ENCODE results near the gene ABI3BP. TPM values are rescaled to one million over a fixed set of nuclear protein-coding genes. Genes with fewer than 3 reads are reported as not detected.

The ABI3BP gene
- total RNA-seq, 1 experiment from 2014 or later = 0.15 TPM

GRCh38 chr3:100971798-100972197 lies 21.4 kb downstream of the ABI3BP start:
- ChIA-PET CTCF (no interaction called here), RAD21 (ENCODE audit: low non-redundant PET in 1 of 2, low total read pairs in 2 of 2, uncharacterized antibody in 2 of 2, unreplicated experiment in 2 of 2) (no interaction called here), POLR2A (no interaction called here)
- Histone ChIP-seq H3K36me3 (ENCODE audit: control insufficient read depth in 1 of 2, insufficient read depth in 2 of 2, low read length in 2 of 2) (no peaks in the 10 kb centered on the region), H3K79me2 (ENCODE audit: insufficient read depth, low read length) (no peaks in the 10 kb centered on the region), H2AFZ (ENCODE audit: low read depth, low read length, poor library complexity, severe bottlenecking) (no peak overlapping the region), H4K20me1 (ENCODE audit: insufficient read depth) (no peaks in the 10 kb centered on the region), H3K9ac (ENCODE audit: low read length) (no peak overlapping the region), H3K9me2 (ENCODE audit: insufficient read depth) (no peaks in the 10 kb centered on the region), H3K9me3 (ENCODE audit: control insufficient read depth in 1 of 2, insufficient read depth in 1 of 2, low read depth in 1 of 2, low read length in 2 of 2) (no peaks in the 10 kb centered on the region), H3K4me2 (ENCODE audit: low read length) (no peak overlapping the region), H3K27me3 (ENCODE audit: insufficient read depth, low read length) (no peaks in the 10 kb centered on the region), H3K4me1 (ENCODE audit: control insufficient read depth in 1 of 2, insufficient read depth in 2 of 2, low read length in 2 of 2) (no peaks in the 10 kb centered on the region), H3K4me3 (replicated peaks in 1 of 2; ENCODE audit: low read depth in 1 of 2, low read length in 2 of 2) (no peak overlapping the region), H3K27ac (ENCODE audit: low read depth, low read length) (no peak overlapping the region)
- intact Hi-C loops (cut with micrococcal nuclease) = no loop called here
- ATAC-seq = no peak
- TF ChIP-seq SP1 (IDR thresholded peaks at IDR 0.05; ENCODE audit: low read depth) = no peak
- TF ChIP-seq, protein P1, sequence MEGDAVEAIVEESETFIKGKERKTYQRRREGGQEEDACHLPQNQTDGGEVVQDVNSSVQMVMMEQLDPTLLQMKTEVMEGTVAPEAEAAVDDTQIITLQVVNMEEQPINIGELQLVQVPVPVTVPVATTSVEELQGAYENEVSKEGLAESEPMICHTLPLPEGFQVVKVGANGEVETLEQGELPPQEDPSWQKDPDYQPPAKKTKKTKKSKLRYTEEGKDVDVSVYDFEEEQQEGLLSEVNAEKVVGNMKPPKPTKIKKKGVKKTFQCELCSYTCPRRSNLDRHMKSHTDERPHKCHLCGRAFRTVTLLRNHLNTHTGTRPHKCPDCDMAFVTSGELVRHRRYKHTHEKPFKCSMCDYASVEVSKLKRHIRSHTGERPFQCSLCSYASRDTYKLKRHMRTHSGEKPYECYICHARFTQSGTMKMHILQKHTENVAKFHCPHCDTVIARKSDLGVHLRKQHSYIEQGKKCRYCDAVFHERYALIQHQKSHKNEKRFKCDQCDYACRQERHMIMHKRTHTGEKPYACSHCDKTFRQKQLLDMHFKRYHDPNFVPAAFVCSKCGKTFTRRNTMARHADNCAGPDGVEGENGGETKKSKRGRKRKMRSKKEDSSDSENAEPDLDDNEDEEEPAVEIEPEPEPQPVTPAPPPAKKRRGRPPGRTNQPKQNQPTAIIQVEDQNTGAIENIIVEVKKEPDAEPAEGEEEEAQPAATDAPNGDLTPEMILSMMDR (IDR thresholded peaks at IDR 0.05 in 2 of 3, conservative IDR thresholded peaks at IDR 0.05 in 1 of 3; ENCODE audit: borderline replicate concordance in 1 of 3, insufficient read depth in 1 of 3, low read depth in 2 of 3, low read length in 2 of 3) = no peak
- no peak for TF ChIP-seq TCF7L2 (IDR thresholded peaks at IDR 0.05; ENCODE audit: borderline replicate concordance, extremely low read depth, insufficient read depth, insufficient read length)
- TF ChIP-seq, protein P2, sequence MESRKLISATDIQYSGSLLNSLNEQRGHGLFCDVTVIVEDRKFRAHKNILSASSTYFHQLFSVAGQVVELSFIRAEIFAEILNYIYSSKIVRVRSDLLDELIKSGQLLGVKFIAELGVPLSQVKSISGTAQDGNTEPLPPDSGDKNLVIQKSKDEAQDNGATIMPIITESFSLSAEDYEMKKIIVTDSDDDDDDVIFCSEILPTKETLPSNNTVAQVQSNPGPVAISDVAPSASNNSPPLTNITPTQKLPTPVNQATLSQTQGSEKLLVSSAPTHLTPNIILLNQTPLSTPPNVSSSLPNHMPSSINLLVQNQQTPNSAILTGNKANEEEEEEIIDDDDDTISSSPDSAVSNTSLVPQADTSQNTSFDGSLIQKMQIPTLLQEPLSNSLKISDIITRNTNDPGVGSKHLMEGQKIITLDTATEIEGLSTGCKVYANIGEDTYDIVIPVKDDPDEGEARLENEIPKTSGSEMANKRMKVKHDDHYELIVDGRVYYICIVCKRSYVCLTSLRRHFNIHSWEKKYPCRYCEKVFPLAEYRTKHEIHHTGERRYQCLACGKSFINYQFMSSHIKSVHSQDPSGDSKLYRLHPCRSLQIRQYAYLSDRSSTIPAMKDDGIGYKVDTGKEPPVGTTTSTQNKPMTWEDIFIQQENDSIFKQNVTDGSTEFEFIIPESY (IDR thresholded peaks at IDR 0.05; ENCODE audit: extremely low read depth, insufficient replicate concordance, low read length) = no peak
- TF ChIP-seq YY1 (IDR thresholded peaks at IDR 0.05; ENCODE audit: extremely low read depth, insufficient replicate concordance, low read depth, low read length) = no peak
- TF ChIP-seq EZH2 (IDR thresholded peaks at IDR 0.05) = no peak
- TF ChIP-seq EGR1 (IDR thresholded peaks at IDR 0.05; ENCODE audit: low read depth) = no peak
- TF ChIP-seq CBX3 (IDR thresholded peaks at IDR 0.05; ENCODE audit: low read depth) = no peak
- no peak for TF ChIP-seq POLR2AphosphoS5 (IDR thresholded peaks at IDR 0.05; ENCODE audit: low read depth, low read length)
- no peak for TF ChIP-seq POLR2A (IDR thresholded peaks at IDR 0.05; ENCODE audit: borderline replicate concordance, extremely low read depth, insufficient read depth, insufficient read length)
- TF ChIP-seq EZH2phosphoT487 (IDR thresholded peaks at IDR 0.05; ENCODE audit: borderline replicate concordance) = no peak
- TF ChIP-seq SIN3A (IDR thresholded peaks at IDR 0.05; ENCODE audit: low read depth) = no peak
- no peak for TF ChIP-seq RAD21 (IDR thresholded peaks at IDR 0.05; ENCODE audit: low read depth)
- no peak for TF ChIP-seq CEBPB (IDR thresholded peaks at IDR 0.05; ENCODE audit: low read depth)
- no peak for TF ChIP-seq REST (IDR thresholded peaks at IDR 0.05; ENCODE audit: low read depth)
- no peak for TF ChIP-seq ELF1 (IDR thresholded peaks at IDR 0.05; ENCODE audit: borderline replicate concordance, low read depth)
- TF ChIP-seq, protein P3, sequence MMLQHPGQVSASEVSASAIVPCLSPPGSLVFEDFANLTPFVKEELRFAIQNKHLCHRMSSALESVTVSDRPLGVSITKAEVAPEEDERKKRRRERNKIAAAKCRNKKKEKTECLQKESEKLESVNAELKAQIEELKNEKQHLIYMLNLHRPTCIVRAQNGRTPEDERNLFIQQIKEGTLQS (IDR thresholded peaks at IDR 0.05) = no peak
- no peak for TF ChIP-seq ZNF274 (IDR thresholded peaks at IDR 0.05; ENCODE audit: low read depth, low read length)
- no peak for TF ChIP-seq SRF (IDR thresholded peaks at IDR 0.05; ENCODE audit: low read depth)
- BruUV-seq (replicated peaks) = no TSS peak
- DNase-seq (ENCODE audit: low read depth, low spot score) = no peak
